Measurements from ENCODE around the gene MYLK4.

The MYLK4 gene

GRCh38 chr6:2712102-2712501 lies 38.6 kb downstream of the MYLK4 start:
- Mint-ChIP-seq H3K4me3 (no peak overlapping the region), H3K4me1 (peaks cover 4% of the 10 kb centered on the region), H3K27me3 (ENCODE audit: low read depth) (no peaks in the 10 kb centered on the region), H3K27ac (no peak overlapping the region), H3K36me3 (ENCODE audit: low read depth) (peaks cover 18% of the 10 kb centered on the region), H3K9me3 (peaks cover 23% of the 10 kb centered on the region)
- TF ChIP-seq CTCF (IDR thresholded peaks at IDR 0.05; ENCODE audit: unreplicated experiment in 3 of 3) = no peak

GRCh38 chr6:2710412-2710811 lies 40.3 kb downstream of the MYLK4 start:
- TF ChIP-seq CTCF (IDR thresholded peaks at IDR 0.05; ENCODE audit: unreplicated experiment in 3 of 3) = no peak
- H3K27ac Mint-ChIP-seq = no peak overlapping the region
- H3K9me3 Mint-ChIP-seq = peaks cover 23% of the 10 kb centered on the region
- H3K4me1 Mint-ChIP-seq = peaks cover 4% of the 10 kb centered on the region
- no peak overlapping the region for H3K4me3 Mint-ChIP-seq
- peaks cover 18% of the 10 kb centered on the region for H3K36me3 Mint-ChIP-seq (ENCODE audit: low read depth)
- H3K27me3 Mint-ChIP-seq (ENCODE audit: low read depth) = no peaks in the 10 kb centered on the region

- H3K36me3 Mint-ChIP-seq (ENCODE audit: low read depth) = peaks cover 13% of the 10 kb centered on the region
- no peak overlapping the region for H3K4me3 Mint-ChIP-seq
- no peaks in the 10 kb centered on the region for H3K27me3 Mint-ChIP-seq (ENCODE audit: low read depth)
- H3K4me1 Mint-ChIP-seq = no peaks in the 10 kb centered on the region
- no peak for TF ChIP-seq CTCF (IDR thresholded peaks at IDR 0.05; ENCODE audit: unreplicated experiment in 3 of 3)
- peaks cover 20% of the 10 kb centered on the region for H3K9me3 Mint-ChIP-seq
- no peak overlapping the region for H3K27ac Mint-ChIP-seq
These were observed 42.3 kb downstream of the MYLK4 start for GRCh38 chr6:2708456-2708855.

GRCh38 chr6:2706558-2706957 lies 44.2 kb downstream of the MYLK4 start:
- H3K4me3 Mint-ChIP-seq = no peak overlapping the region
- no peak for TF ChIP-seq CTCF (IDR thresholded peaks at IDR 0.05; ENCODE audit: unreplicated experiment in 3 of 3)

GRCh38 chr6:2705256-2705655 lies 45.5 kb downstream of the MYLK4 start:
- TF ChIP-seq CTCF (IDR thresholded peaks at IDR 0.05; ENCODE audit: unreplicated experiment in 3 of 3) = no peak
- Mint-ChIP-seq H3K4me1 (peaks cover 11% of the 10 kb centered on the region), H3K4me3 (no peak overlapping the region), H3K27me3 (ENCODE audit: low read depth) (peaks cover under 1% of the 10 kb centered on the region), H3K36me3 (ENCODE audit: low read depth) (peaks cover 3% of the 10 kb centered on the region), H3K27ac (no peak overlapping the region), H3K9me3 (peaks cover 3% of the 10 kb centered on the region)

More at GRCh38 chr6:2706558-2706957, 44.2 kb downstream of the MYLK4 start:
- H3K4me1 Mint-ChIP-seq = no peaks in the 10 kb centered on the region
- no peaks in the 10 kb centered on the region for H3K27me3 Mint-ChIP-seq (ENCODE audit: low read depth)
- H3K9me3 Mint-ChIP-seq = peaks cover 16% of the 10 kb centered on the region
- peaks cover 10% of the 10 kb centered on the region for H3K36me3 Mint-ChIP-seq (ENCODE audit: low read depth)
- no peak overlapping the region for H3K27ac Mint-ChIP-seq

- no peak overlapping the region for H3K27ac Mint-ChIP-seq
- no peak overlapping the region for H3K4me3 Mint-ChIP-seq
- H3K36me3 Mint-ChIP-seq (ENCODE audit: low read depth) = no peaks in the 10 kb centered on the region
- no peaks in the 10 kb centered on the region for H3K9me3 Mint-ChIP-seq
- H3K27me3 Mint-ChIP-seq (ENCODE audit: low read depth) = peaks cover 10% of the 10 kb centered on the region
- TF ChIP-seq CTCF (IDR thresholded peaks at IDR 0.05; ENCODE audit: unreplicated experiment in 3 of 3) = no peak
- peaks cover 18% of the 10 kb centered on the region for H3K4me1 Mint-ChIP-seq
These were observed 53.4 kb downstream of the MYLK4 start for GRCh38 chr6:2697291-2697690.
